Measurements from ENCODE around the gene UBA7. TPM values are rescaled to one million over a fixed set of nuclear protein-coding genes. Genes with fewer than 3 reads are reported as not detected.

Gene UBA7
- polyA plus RNA-seq, 1 donor from 2014 or later, result 4.0 TPM

DNA sequence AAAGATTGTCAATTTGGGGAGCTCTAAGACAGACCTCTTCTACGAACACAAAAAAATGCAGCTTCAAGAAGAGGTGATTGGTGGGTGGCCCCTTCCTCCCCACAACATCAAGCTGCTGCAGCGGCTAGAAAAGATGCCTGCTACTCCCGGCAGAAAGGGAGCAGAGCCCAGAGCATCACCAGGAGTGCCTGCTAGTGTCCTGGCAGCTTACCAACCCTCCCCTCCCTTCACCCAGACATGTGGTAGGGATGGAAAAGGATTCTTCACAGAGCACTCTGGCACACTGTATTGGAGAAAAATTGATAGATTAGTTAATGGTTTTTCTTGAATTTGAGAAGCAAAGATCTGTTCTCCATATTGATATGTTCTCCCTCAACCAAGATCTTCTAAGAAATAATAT, 38.2 kb downstream of the UBA7 start:
- no peaks in the 10 kb centered on the region for H3K27me3 ChIP-seq (ENCODE audit: insufficient read depth, low read depth, low read length)
- H3K27ac ChIP-seq (ENCODE audit: low read length), result no peak overlapping the region
- H2AFZ ChIP-seq (ENCODE audit: low read depth, low read length), result no peak overlapping the region
- H4K20me1 ChIP-seq (ENCODE audit: insufficient read depth), result peaks cover 8% of the 10 kb centered on the region
- H3F3A ChIP-seq (ENCODE audit: insufficient read depth, low read length, poor library complexity, severe bottlenecking), result no peaks in the 10 kb centered on the region
- H3K79me2 ChIP-seq (replicated peaks; ENCODE audit: insufficient read depth, low read length), result peaks cover 85% of the 10 kb centered on the region
- no peaks in the 10 kb centered on the region for H3K36me3 ChIP-seq (ENCODE audit: insufficient read depth, low read length)
- TF ChIP-seq, protein P1, sequence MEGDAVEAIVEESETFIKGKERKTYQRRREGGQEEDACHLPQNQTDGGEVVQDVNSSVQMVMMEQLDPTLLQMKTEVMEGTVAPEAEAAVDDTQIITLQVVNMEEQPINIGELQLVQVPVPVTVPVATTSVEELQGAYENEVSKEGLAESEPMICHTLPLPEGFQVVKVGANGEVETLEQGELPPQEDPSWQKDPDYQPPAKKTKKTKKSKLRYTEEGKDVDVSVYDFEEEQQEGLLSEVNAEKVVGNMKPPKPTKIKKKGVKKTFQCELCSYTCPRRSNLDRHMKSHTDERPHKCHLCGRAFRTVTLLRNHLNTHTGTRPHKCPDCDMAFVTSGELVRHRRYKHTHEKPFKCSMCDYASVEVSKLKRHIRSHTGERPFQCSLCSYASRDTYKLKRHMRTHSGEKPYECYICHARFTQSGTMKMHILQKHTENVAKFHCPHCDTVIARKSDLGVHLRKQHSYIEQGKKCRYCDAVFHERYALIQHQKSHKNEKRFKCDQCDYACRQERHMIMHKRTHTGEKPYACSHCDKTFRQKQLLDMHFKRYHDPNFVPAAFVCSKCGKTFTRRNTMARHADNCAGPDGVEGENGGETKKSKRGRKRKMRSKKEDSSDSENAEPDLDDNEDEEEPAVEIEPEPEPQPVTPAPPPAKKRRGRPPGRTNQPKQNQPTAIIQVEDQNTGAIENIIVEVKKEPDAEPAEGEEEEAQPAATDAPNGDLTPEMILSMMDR (IDR thresholded peaks at IDR 0.05; ENCODE audit: poor library complexity, severe bottlenecking), result no peak
- TF ChIP-seq POLR2AphosphoS5 (IDR thresholded peaks at IDR 0.05) (no peak), EZH2 (IDR thresholded peaks at IDR 0.05; ENCODE audit: borderline replicate concordance, insufficient read depth, low read length, poor library complexity, severe bottlenecking) (no peak), SMC3 (conservative IDR thresholded peaks at IDR 0.05; ENCODE audit: poor library complexity) (no peak), TAF1 (IDR thresholded peaks at IDR 0.05; ENCODE audit: low read depth) (no peak), MXI1 (conservative IDR thresholded peaks at IDR 0.05; ENCODE audit: poor library complexity, severe bottlenecking) (no peak), RAD21 (conservative IDR thresholded peaks at IDR 0.05) (no peak), EP300 (conservative IDR thresholded peaks at IDR 0.05; ENCODE audit: poor library complexity, severe bottlenecking) (no peak)
- TF ChIP-seq, protein P2, sequence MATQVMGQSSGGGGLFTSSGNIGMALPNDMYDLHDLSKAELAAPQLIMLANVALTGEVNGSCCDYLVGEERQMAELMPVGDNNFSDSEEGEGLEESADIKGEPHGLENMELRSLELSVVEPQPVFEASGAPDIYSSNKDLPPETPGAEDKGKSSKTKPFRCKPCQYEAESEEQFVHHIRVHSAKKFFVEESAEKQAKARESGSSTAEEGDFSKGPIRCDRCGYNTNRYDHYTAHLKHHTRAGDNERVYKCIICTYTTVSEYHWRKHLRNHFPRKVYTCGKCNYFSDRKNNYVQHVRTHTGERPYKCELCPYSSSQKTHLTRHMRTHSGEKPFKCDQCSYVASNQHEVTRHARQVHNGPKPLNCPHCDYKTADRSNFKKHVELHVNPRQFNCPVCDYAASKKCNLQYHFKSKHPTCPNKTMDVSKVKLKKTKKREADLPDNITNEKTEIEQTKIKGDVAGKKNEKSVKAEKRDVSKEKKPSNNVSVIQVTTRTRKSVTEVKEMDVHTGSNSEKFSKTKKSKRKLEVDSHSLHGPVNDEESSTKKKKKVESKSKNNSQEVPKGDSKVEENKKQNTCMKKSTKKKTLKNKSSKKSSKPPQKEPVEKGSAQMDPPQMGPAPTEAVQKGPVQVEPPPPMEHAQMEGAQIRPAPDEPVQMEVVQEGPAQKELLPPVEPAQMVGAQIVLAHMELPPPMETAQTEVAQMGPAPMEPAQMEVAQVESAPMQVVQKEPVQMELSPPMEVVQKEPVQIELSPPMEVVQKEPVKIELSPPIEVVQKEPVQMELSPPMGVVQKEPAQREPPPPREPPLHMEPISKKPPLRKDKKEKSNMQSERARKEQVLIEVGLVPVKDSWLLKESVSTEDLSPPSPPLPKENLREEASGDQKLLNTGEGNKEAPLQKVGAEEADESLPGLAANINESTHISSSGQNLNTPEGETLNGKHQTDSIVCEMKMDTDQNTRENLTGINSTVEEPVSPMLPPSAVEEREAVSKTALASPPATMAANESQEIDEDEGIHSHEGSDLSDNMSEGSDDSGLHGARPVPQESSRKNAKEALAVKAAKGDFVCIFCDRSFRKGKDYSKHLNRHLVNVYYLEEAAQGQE (IDR thresholded peaks at IDR 0.05; ENCODE audit: borderline replicate concordance), result no peak
- H3K9me3 ChIP-seq (ENCODE audit: low read length), result no peaks in the 10 kb centered on the region
- no peaks in the 10 kb centered on the region for H3K9me2 ChIP-seq (ENCODE audit: insufficient read depth, low read length)
- no peak overlapping the region for H3K4me3 ChIP-seq (ENCODE audit: low read length)
- H3K4me2 ChIP-seq (ENCODE audit: low read length), result no peak overlapping the region
- H3K9ac ChIP-seq (ENCODE audit: low read length), result no peak overlapping the region

DNA sequence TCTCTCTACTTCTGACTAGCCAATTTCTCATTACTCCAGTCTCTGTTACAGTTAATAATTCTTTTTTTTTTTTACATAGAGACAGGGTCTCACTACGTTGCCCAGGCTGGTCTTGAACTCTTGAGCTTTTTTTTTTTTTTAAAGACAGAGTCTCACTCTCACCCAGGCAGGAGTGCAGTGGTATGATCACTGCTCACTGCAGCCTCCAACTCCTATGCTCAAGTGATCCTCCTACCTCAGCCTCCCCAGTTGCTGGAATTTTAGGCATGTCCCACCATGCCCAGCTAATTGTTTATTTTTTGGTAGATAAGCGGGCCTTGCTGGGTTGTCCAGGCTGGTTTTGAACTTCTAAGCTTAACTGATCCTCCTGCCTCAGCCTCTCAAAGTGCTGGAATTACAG, 41.0 kb downstream of the UBA7 start:
- Histone ChIP-seq H3K79me2 (replicated peaks; ENCODE audit: insufficient read depth, low read length) (peaks cover 74% of the 10 kb centered on the region), H4K20me1 (ENCODE audit: insufficient read depth) (peaks cover 8% of the 10 kb centered on the region), H3K9ac (ENCODE audit: low read length) (no peak overlapping the region), H3K9me3 (ENCODE audit: low read length) (no peaks in the 10 kb centered on the region), H3K9me2 (ENCODE audit: insufficient read depth, low read length) (no peaks in the 10 kb centered on the region), H3K4me2 (ENCODE audit: low read length) (no peak overlapping the region), H3K4me3 (ENCODE audit: low read length) (no peak overlapping the region), H2AFZ (ENCODE audit: low read depth, low read length) (no peak overlapping the region), H3K27me3 (ENCODE audit: insufficient read depth, low read depth, low read length) (no peaks in the 10 kb centered on the region), H3K36me3 (ENCODE audit: insufficient read depth, low read length) (no peaks in the 10 kb centered on the region), H3K27ac (ENCODE audit: low read length) (no peak overlapping the region), H3F3A (ENCODE audit: insufficient read depth, low read length, poor library complexity, severe bottlenecking) (no peaks in the 10 kb centered on the region)
- no peak for TF ChIP-seq TAF1 (IDR thresholded peaks at IDR 0.05; ENCODE audit: low read depth)
- TF ChIP-seq RAD21 (conservative IDR thresholded peaks at IDR 0.05), result no peak
- TF ChIP-seq MXI1 (conservative IDR thresholded peaks at IDR 0.05; ENCODE audit: poor library complexity, severe bottlenecking), result no peak
- TF ChIP-seq SMC3 (conservative IDR thresholded peaks at IDR 0.05; ENCODE audit: poor library complexity), result no peak
- TF ChIP-seq, protein P2 (IDR thresholded peaks at IDR 0.05; ENCODE audit: borderline replicate concordance), result no peak
- no peak for TF ChIP-seq POLR2AphosphoS5 (IDR thresholded peaks at IDR 0.05)
